ENCODE results near the gene RPGRIP1L. TPM values are rescaled to one million over a fixed set of nuclear protein-coding genes. Genes with fewer than 3 reads are reported as not detected.
A peak's percentile ranks its signal among the peaks of the same experiment; 100 is the strongest.

The RPGRIP1L gene
- 8.9 TPM for polyA plus RNA-seq (2013, experiment 1 of 2; ENCODE audit: insufficient read length)
- 10.7 TPM for polyA plus RNA-seq (2013, experiment 2 of 2; ENCODE audit: insufficient read length)

- DNase-seq: peak; percentile 99
Measured at GRCh38 chr16:53703590-53704444, at the start of gene RPGRIP1L, which contains the start of gene FTO. Gene RPGRIP1L, minus strand, starts transcription at chr16:53703859. Its CDS starts 3,136 bp downstream, at chr16:53700723. Gene FTO, plus strand, starts transcription at chr16:53704156.

- DNase-seq: no peak
Measured at GRCh38 chr16:53753431-53753830, 49.8 kb upstream of the RPGRIP1L start.

- DNase-seq: no peak
Measured at GRCh38 chr16:53752560-53752959, 48.9 kb upstream of the RPGRIP1L start.

- peak; percentile 25 for DNase-seq
Measured at GRCh38 chr16:53745753-53746266, 42.2 kb upstream of the RPGRIP1L start.

GRCh38 chr16:53745086-53745485 lies 41.4 kb upstream of the RPGRIP1L start:
- peak; percentile 67 for DNase-seq

GRCh38 chr16:53744449-53744848 lies 40.8 kb upstream of the RPGRIP1L start:
- no peak for DNase-seq

- no peak for DNase-seq
Measured at GRCh38 chr16:53743149-53743566, 39.5 kb upstream of the RPGRIP1L start.

GRCh38 chr16:53741546-53741945 lies 37.9 kb upstream of the RPGRIP1L start:
- no peak for DNase-seq

GRCh38 chr16:53740933-53741531 lies 37.4 kb upstream of the RPGRIP1L start:
- DNase-seq: no peak

- DNase-seq: peak; percentile 28
Measured at GRCh38 chr16:53740476-53740875, 36.8 kb upstream of the RPGRIP1L start.

GRCh38 chr16:53737552-53737951 lies 33.9 kb upstream of the RPGRIP1L start:
- DNase-seq: no peak

- DNase-seq: no peak
Measured at GRCh38 chr16:53736297-53736696, 32.6 kb upstream of the RPGRIP1L start.

- no peak for DNase-seq
Measured at GRCh38 chr16:53734908-53735307, 31.2 kb upstream of the RPGRIP1L start.

GRCh38 chr16:53732296-53732929 lies 28.8 kb upstream of the RPGRIP1L start:
- no peak for DNase-seq

- DNase-seq: no peak
Measured at GRCh38 chr16:53730693-53731092, 27.0 kb upstream of the RPGRIP1L start.

GRCh38 chr16:53726625-53727024 lies 23.0 kb upstream of the RPGRIP1L start:
- no peak for DNase-seq

- DNase-seq: no peak
Measured at GRCh38 chr16:53721017-53721416, 17.4 kb upstream of the RPGRIP1L start.

GRCh38 chr16:53717577-53717976 lies 13.9 kb upstream of the RPGRIP1L start:
- DNase-seq: no peak

GRCh38 chr16:53715023-53715384 lies 11.3 kb upstream of the RPGRIP1L start:
- DNase-seq: no peak

- no peak for DNase-seq
Measured at GRCh38 chr16:53714205-53715022, 10.8 kb upstream of the RPGRIP1L start.

GRCh38 chr16:53713403-53714204 lies 9.9 kb upstream of the RPGRIP1L start:
- DNase-seq: no peak

Data from fibroblast of skin of abdomen (primary cell).